HG03025 (cell line): ENCODE data around the gene DLGAP4.
"Not testable (repeated sequence)": the region's sequence is repeated elsewhere in the genome, so short reads cannot be mapped to it uniquely, and the experiment has no call there.

Experiments used
- ATAC-seq: cut with Tn5 transposase; IDR thresholded peaks from one replicate; pipeline ENCODE4 v1.9.1; 2021; ENCODE audit warnings: mild to moderate bottlenecking, moderate library complexity; ENCODE audit not compliant: unreplicated experiment, low FRiP score

DLGAP4 gene

GRCh38 chr20:36521526-36521925, 215.4 kb downstream of the DLGAP4 start:
- ATAC-seq = no peak

GRCh38 chr20:36522412-36522811, 216.3 kb downstream of the DLGAP4 start:
- not testable (repeated sequence) for ATAC-seq

DNA sequence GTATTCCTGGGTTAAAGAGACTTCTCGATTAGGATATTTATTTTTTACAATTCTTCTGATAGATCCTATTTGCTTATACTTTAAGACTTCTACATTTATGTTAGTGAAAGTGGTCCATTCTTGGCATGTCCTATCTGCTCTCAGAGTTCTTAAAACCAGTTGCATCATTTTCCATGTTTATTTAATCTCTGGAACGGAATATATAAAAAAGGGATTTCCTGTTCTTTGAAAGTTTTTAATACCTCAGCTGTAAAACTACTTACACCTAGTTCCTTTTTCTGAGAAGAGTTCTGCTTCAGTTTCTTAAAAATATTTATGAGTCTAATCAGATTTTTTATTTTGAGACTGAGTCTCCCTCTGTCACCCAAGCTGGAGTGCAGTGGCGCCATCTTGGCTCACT, 217.2 kb downstream of the DLGAP4 start:
- ATAC-seq = no peak

GRCh38 chr20:36525620-36526365, 219.7 kb downstream of the DLGAP4 start:
- no peak for ATAC-seq

GRCh38 chr20:36526521-36527011, 220.4 kb downstream of the DLGAP4 start:
- no peak for ATAC-seq

GRCh38 chr20:36527331-36528125, 221.4 kb downstream of the DLGAP4 start:
- ATAC-seq = no peak

DNA sequence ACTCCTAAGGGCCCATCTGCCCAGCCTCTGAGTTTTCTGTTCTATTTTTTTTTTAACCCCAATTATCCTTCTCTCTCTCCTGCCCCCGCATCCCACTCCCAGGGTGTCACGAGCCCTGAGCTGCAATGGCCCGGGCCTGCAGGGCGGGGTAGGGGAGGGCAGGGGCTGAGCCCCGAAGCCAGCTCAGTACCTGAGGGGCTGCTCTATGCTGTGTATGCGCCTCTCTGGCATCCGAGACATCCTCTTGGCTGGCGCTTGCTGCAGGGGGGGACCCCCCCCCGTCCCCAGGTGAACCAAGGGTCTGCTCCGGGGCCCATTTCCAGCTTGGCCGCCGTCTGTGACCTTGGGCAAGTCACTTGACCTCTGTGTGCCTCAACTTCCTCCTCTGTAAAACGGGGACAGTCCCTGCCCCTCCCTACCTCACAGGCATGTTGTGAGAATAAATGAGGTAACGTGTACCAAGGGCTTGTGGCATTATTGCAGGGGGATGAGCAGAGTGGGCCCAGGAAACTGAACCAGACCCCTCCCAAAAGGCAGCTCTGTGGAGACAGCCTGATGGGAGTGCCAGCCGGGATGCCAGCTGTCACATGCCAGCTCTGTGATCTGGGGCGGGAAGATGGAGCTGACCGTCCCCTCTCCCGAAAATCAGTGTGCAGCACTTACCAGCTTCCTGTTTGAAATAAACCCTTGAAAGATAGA, 222.2 kb downstream of the DLGAP4 start:
- no peak for ATAC-seq

GRCh38 chr20:36528875-36529417, 222.8 kb downstream of the DLGAP4 start:
- no peak for ATAC-seq

GRCh38 chr20:36532388-36532787, 226.2 kb downstream of the DLGAP4 start:
- no peak for ATAC-seq

DNA sequence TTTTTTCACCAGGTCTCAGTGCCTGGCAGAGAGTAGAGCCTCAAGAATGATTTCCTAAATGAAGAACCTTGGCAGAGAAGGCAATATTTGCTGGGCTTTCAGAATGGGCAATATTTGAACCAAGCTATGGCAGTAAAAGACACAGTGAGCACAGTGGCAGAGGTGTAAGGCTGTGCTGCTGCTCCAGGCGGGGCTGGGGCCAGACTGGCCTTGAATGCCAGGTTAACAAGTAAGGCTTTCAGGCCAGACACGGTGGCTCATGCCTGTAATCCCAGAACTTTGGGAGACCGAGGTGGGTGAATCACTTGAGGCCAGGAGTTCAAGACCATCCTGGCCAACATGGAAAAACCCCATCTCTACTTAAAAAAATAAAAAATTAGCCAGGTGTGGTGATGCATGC, 226.7 kb downstream of the DLGAP4 start:
- no peak for ATAC-seq

GRCh38 chr20:36538026-36538722, 232.0 kb downstream of the DLGAP4 start:
- no peak for ATAC-seq

- no peak for ATAC-seq
Measured at GRCh38 chr20:36540551-36541211, 234.5 kb downstream of the DLGAP4 start.

DNA sequence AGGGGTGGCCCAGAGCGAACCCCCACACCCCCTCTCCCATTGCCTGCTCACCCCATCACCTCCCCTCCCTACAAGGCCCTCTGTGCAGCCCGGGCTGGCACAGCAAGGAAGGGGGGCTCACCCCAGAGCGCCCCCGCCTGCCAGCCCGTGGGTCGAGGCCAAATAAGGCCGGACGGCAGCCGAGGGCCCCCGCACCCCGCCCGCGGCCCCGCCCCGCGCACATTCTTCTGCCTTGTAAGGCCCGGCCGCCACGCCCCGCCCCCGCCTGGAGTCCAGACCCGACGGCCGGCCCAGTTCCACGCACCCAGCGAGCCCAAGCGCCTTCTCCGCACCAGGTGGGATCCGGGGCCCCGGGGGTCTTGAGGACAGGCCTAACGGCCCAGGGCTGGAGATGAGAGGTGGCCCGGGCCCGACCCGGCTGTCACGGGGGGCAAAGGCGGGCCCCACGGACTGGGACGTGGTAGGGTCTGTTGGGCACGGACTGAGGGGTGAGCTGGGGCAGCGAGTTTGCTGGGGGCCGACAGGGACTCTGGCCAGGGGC, 235.2 kb downstream of the DLGAP4 start, which contains the start of gene MYL9:
Gene MYL9, plus strand, starts transcription at position 293 of the 541 bp plus-strand sequence. CDS start 3,366 bp downstream, outside the sequence.
- ATAC-seq = no peak

GRCh38 chr20:36541768-36542488, 235.8 kb downstream of the DLGAP4 start:
- ATAC-seq = no peak

- no peak for ATAC-seq
Measured at GRCh38 chr20:36542516-36543183, 236.5 kb downstream of the DLGAP4 start.

GRCh38 chr20:36543184-36544133, 237.3 kb downstream of the DLGAP4 start:
- ATAC-seq = no peak
